H1 (cell line): Measurements from ENCODE around the gene CCNI2.

Experiments
- CHD2 ChIP-seq: IDR thresholded peaks from 2 replicates; pipeline ENCODE4 v1.6.1; 2012; ENCODE audit warnings: low read length, improper control_type of control experiment
- CREB1 ChIP-seq: IDR thresholded peaks from 2 replicates; pipeline ENCODE4 v1.6.1; 2012; ENCODE audit warnings: inconsistent platforms
- EZH2 ChIP-seq: fragments of 200-600 bp; sonication (generic); IDR thresholded peaks from 2 replicates; pipeline ENCODE4 v1.7.1; 2012; ENCODE audit warnings: low read depth, mild to moderate bottlenecking, moderate library complexity, low read length, inconsistent platforms; ENCODE audit not compliant: severe bottlenecking
- GABPA ChIP-seq: IDR thresholded peaks from 2 replicates; pipeline ENCODE4 v1.6.1; 2011; ENCODE audit warnings: mild to moderate bottlenecking, low read length, moderate library complexity, borderline replicate concordance; ENCODE audit not compliant: insufficient read depth
- GTF2F1 ChIP-seq: IDR thresholded peaks from 2 replicates; pipeline ENCODE4 v1.6.1; 2012; ENCODE audit warnings: low read depth, low read length, improper control_type of control experiment, borderline replicate concordance
- SRF ChIP-seq: IDR thresholded peaks from 2 replicates; pipeline ENCODE4 v1.6.1; 2011; ENCODE audit warnings: mild to moderate bottlenecking, low read depth, low read length, moderate library complexity
- TCF12 ChIP-seq: IDR thresholded peaks from 2 replicates; pipeline ENCODE4 v1.6.1; 2011; ENCODE audit warnings: low read depth, mild to moderate bottlenecking, low read length
- ZNF274 ChIP-seq: IDR thresholded peaks from 2 replicates; pipeline ENCODE4 v1.7.0; 2012; ENCODE audit warnings: low read length, borderline replicate concordance; ENCODE audit errors: extremely low read depth
- TF ChIP-seq, protein P1 (sequence below), 3 experiments: IDR thresholded peaks; 1 replicate in 2 of 3; 2 replicates in 1 of 3; pipeline versions ENCODE4 v1.5.1 to v1.6.1; 2011; ENCODE audit warnings: low read length in 3 of 3, mild to moderate bottlenecking in 3 of 3, inconsistent platforms in 2 of 3, low read depth in 1 of 3, moderate library complexity in 1 of 3; ENCODE audit not compliant: insufficient read depth in 1 of 3; ENCODE audit errors: control extremely low read depth in 1 of 3
- TF ChIP-seq, protein P2 (sequence below): IDR thresholded peaks from 2 replicates; pipeline ENCODE4 v1.6.1; 2012; ENCODE audit warnings: inconsistent platforms
- TF ChIP-seq, protein P3 (sequence below): IDR thresholded peaks from 2 replicates; pipeline ENCODE4 v1.6.1; 2011; ENCODE audit warnings: low read length, improper control_type of control experiment

DNA sequence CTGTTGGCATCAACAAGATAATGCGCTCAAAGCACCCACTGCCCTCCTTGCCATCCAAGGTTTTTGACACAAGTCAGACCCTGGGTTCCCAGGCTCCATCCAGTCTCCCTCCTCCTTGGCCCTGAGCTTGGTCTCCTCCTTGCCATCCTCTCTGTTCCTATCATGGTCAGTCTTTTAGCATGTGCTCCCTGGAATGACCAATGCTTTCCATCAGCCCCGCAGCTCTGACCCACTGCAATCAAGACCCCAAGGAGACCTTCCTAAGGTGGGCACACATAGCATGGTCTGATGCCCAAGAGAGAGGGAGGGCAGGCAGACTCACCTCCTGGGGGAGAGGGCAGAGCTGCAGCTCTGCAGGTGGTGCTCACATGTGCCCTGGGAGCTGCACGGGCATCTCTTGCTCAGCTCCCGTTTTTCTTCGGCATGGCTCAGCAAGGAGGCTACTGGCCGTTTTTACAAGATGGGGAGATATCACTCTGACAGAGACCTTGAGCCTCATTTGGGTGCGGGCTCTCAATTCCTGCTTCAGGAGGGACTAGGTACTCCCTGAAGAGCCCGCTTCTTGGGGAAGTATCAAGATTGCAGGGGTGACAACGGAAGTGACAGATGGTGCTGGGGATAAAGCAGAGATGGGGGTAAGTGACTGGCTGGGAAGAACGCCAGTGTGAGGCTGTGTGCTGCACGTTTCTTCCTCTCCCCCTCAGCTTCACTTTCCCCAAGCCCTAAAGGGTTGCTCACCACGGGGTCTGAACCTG, 26.6 kb downstream of the CCNI2 start:
- TF ChIP-seq EZH2 (no peak), CREB1 (no peak), GABPA (no peak), CHD2 (no peak), GTF2F1 (no peak), ZNF274 (no peak), SRF (no peak), TCF12 (no peak)
- TF ChIP-seq, protein P1, sequence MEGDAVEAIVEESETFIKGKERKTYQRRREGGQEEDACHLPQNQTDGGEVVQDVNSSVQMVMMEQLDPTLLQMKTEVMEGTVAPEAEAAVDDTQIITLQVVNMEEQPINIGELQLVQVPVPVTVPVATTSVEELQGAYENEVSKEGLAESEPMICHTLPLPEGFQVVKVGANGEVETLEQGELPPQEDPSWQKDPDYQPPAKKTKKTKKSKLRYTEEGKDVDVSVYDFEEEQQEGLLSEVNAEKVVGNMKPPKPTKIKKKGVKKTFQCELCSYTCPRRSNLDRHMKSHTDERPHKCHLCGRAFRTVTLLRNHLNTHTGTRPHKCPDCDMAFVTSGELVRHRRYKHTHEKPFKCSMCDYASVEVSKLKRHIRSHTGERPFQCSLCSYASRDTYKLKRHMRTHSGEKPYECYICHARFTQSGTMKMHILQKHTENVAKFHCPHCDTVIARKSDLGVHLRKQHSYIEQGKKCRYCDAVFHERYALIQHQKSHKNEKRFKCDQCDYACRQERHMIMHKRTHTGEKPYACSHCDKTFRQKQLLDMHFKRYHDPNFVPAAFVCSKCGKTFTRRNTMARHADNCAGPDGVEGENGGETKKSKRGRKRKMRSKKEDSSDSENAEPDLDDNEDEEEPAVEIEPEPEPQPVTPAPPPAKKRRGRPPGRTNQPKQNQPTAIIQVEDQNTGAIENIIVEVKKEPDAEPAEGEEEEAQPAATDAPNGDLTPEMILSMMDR (IDR thresholded peaks at IDR 0.05; ENCODE audit: control extremely low read depth in 1 of 3, insufficient read depth in 1 of 3, low read depth in 1 of 3, low read length in 3 of 3): no peak
- TF ChIP-seq, protein P2, sequence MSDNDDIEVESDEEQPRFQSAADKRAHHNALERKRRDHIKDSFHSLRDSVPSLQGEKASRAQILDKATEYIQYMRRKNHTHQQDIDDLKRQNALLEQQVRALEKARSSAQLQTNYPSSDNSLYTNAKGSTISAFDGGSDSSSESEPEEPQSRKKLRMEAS: no peak
- TF ChIP-seq, protein P3, sequence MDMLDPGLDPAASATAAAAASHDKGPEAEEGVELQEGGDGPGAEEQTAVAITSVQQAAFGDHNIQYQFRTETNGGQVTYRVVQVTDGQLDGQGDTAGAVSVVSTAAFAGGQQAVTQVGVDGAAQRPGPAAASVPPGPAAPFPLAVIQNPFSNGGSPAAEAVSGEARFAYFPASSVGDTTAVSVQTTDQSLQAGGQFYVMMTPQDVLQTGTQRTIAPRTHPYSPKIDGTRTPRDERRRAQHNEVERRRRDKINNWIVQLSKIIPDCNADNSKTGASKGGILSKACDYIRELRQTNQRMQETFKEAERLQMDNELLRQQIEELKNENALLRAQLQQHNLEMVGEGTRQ: no peak
